Stimulated activated CD8-positive, alpha-beta memory T cell treated with anti-CD3 and anti-CD28 coated beads, Interleukin-7, amount 100 ng/mL, for 1 hour (primary cell): ENCODE measurements around the gene CD247.

Experiments
- DNase-seq, 2 donors: peaks; one replicate each; pipeline ENCODE4 v3.0.0-alpha.2; 2020; ENCODE audit warnings: low read depth in 2 of 2

Gene CD247

GRCh38 chr1:167512046-167512654 is 6.2 kb downstream of the CD247 start:
- DNase-seq: no peak

DNA sequence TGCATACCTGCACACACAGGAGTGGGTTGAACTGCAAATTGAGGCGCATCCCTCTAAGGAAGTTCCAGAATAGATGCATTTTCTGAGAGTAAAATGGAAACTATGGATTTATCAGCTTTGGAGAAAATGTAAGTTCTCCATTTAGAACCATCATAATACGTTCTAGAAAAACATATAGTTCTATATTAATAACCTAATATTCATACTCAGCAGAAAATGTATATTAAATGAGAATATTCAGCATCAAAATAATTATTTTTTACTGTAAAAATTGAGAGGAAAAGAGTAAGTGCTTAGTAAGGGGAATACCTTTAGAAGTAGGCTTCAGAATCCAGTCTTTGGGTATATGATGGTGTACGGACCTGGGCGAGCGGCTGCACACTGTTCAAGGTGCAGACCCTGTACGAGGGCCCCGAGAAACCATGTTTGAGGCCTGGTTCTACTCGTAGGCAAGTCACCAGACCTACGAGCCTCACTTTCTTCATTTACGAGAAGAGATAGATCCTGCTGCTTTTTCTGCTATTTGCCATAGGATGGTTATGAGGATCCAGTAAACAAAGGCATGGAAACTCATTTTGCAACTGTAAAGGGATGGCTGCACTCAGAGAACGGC is 6.8 kb downstream of the CD247 start:
- no peak for DNase-seq

DNA sequence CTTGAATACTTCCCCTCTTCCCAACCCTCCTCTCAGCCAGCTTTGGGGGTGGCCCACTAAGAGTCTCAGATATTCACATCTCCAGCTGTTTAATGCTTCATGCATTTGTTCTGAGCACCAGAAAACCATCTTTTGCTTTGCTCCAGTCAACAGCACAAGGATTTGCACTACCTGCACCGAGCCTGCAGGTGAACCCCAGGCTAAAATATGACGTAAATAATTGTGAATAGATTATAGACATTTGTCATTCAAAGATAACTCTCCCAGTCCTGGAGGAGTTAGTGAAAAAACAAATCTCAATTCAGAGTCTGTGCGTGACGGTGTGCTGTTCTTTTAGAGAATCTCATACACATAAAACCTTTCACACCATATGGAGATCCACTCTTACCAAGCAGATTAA is 7.4 kb downstream of the CD247 start:
- no peak for DNase-seq

GRCh38 chr1:167510244-167510643 is 8.1 kb downstream of the CD247 start:
- no peak for DNase-seq

DNA sequence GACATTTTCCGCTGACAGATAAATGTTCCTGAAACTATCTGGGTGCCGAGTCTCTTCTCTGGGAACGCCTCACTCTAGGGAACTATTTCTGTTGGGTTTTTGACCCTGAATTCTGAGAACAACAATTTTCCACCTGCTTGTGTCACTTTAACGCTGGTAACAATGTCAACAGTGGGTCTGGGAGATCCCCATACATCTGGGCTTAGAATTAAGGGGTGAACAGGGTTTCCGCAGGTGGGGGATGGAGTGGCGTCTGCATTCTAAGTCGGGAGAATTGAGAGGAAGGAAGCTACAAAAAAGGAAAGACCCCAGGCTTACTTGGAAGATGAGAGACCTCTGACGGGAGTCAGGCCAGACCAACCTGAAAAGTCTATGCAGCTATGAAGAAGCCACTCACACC is 8.7 kb downstream of the CD247 start:
- no peak for DNase-seq

DNA sequence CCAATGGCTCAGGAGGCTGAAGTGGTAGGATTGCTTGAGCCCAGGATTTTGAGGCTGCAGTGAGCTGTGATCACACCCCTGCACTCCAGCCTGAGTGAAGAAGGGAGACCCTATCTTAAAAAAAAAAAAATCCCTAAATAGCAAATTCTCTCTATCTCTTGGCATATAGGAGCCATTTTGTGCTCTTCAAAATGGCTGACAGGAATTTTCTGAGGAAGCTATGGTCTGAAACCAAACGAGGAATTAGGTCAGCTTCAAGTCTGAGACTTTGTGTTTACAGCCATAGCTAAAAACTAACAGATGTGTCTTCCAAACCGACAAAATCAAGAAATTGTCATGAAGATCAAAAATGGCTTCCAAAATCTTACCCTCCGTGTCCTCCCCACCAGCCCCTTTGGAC is 10.6 kb downstream of the CD247 start:
- DNase-seq: no peak

- DNase-seq: no peak
Measured at GRCh38 chr1:167504467-167504827, 13.9 kb downstream of the CD247 start.

DNA sequence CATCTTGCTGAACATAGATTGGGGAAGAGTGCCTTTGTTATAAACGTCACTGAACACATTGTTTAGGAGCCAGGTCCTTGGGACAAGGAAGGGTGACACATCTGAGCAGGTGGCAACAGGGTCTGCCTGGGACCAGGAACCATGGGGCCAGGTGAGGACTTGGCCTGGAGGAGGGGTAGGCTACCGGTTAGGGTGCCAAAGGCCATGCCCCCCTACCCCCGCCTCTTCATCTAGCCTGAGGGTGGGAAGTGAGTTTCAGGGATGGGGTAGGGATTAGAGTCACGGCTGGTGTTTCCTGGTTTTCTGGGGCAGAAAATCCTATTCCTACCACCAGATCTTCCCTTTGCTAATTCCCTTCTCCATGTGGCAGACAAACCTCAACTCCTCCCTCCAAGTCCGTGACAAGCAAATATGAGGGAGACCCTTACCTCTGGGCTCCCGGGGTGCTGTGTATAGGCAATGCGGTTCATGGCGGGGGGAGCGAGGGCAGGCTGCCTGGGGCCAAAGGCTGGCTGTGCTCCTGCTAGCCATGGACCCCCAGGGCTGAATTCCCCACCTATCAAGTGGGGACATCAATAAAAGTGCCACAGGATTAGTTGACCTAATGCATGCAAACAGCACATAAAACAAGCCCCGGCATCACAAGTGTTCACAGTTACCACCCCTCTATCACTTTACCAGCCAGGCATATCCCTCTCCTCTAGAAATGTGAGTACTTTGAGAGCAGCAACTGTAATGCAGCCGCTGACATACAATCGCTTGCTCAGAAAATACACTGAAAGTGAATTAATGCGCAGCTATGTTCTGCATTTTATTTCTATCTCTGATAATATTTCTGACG is 14.5 kb downstream of the CD247 start:
- no peak for DNase-seq

- DNase-seq: no peak
Measured at GRCh38 chr1:167502719-167503462, 15.4 kb downstream of the CD247 start.

DNA sequence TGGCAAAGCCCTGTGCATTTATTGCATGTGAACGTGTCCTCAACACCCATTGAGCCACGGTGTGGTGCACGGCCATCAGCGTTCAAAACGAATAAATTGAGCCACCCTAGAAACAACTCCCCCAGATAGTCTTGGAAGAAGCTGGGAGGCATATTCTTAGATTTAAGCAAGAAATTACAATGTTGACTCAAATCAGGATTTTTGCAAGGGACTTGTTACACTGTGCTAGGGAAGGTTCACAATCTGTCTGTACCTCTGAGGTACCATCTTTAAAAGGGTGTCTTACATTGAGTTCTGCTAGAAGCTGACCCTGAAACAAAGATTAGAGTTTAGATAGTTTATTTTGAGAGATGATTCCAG is 16.2 kb downstream of the CD247 start:
- no peak for DNase-seq

DNA sequence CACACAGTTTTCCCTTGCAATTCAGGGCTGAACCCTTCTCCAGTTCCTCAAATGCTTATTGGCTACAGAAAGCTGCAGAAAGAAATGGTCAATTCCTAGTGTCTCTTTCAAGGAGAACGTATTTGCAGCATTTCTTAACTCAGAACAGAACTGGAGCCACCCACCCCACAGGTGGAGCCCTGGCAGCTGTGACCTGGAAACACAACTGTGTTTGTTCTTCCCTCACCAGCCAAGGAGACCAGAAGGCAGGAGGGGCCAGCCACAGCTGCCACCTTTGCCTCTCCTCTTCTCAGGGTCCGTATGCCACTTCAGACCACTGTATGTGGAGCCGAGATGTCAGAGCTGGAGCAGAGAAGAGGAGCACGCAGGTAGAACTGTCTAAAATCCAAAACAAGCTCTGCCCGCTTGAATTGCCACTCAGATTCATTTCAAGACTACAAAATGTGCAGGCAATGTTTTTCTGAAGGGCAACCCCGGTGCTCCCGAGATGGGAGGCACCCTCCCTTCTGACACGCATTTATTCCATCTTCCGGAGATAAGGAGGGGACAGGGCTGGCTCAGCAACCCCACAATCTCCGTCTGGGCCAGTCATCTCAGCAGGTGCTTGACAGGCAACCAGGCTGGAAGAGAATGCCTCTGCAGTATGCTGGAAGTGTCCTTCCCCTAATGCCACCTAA is 16.7 kb downstream of the CD247 start:
- DNase-seq: no peak

DNA sequence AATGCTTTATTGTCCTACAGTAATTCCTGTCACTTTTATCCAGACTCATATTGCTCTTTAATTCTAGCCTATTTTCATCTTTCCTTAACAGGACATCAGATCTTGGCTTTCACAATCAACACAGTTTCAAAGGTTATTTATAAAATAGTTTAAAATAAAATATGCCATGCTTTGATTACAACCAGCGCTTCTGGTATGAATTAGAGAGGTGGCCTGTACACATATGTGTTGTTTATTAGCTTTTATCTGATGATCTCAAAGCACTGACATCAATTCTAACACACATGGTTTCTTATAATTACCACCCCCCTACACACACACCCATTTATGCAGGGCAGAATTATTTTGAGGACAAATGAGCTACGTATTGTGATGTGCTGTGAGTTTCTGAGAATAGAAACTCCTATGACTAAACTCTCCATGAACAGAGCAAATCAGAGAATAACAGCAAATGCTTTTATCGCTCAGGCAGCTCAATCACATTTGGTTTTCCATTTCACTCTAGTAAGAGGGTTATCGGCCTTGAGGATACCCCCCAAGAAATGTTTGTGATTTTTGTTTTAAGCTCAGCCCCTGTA is 18.0 kb downstream of the CD247 start:
- DNase-seq: no peak

DNA sequence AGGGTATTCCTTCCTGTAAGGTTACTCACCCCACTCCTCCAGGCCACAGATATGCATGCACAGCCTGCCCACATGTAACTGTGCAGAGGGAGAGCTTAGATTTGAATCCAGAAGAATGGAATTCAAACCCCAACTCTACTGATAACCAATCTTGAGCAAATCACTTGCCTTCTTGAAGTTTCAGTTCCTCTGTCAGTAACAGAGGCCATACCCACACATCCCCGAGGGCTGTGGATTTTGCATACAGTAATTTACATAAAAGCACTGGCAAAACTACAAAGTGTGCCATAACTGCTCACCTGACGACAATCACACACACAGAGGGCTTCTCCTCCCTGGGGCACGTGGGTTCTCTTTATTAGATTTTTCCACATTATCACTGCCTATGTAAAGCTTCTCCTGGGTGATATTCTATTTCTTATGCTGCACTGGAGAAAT is 18.6 kb downstream of the CD247 start:
- DNase-seq: no peak

GRCh38 chr1:167499106-167499505 is 19.2 kb downstream of the CD247 start:
- DNase-seq: no peak

DNA sequence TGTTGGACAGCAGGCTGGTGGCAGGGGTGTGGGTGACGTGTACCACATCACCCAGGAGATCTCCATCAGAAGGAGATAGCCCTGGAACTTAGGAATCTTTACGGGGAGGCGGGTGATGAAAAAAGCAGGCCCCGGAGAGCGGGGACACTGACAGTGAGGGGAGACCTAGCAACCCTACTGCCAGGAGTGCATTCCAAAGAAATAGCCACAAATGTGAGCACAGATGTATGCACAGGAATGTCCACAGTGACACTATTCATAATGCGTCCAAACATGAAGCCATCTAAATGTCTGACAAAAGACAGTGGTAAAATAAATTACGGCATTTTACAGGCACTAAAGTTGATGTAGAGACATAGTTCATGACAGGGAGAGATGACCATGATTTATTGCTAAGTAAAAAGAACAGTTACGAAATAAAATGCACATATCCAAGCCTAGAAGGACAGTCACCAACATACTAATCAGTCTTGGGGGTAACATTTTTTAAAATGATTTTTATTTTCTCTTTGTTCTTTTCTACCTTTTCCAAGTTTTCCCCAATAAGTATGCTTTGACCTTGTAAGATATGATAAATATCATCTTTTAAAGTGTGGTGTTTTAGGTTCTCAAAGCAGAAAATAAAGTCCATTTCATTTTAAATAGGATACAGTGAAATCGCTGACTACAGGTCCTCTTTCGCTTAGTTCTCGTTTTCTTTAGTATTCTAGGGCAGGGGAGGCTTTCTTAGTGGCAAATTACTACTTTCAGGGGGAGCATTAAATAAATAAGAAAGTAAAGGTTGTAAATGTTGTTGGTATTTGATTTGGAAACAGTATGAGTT is 21.3 kb downstream of the CD247 start:
- DNase-seq: no peak

DNA sequence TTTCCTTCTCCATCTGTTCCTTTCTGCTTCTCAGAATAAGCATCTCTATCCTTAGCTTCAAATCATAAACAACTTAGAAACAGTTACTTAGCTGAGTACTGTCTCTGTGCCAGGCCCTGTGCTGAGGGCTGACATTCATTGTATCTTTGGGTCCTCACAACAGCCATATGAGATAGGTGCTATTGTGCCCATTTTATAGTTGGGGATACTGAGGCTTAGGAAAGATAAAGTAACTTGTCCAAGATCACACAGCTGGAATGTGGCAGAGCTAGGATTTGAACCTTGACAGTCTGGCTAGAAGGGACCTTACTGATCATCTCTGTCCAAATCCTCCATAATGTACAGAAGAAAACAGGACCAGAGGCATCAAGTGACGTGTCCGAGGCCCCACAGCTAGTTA is 25.0 kb downstream of the CD247 start:
- DNase-seq: no peak

DNA sequence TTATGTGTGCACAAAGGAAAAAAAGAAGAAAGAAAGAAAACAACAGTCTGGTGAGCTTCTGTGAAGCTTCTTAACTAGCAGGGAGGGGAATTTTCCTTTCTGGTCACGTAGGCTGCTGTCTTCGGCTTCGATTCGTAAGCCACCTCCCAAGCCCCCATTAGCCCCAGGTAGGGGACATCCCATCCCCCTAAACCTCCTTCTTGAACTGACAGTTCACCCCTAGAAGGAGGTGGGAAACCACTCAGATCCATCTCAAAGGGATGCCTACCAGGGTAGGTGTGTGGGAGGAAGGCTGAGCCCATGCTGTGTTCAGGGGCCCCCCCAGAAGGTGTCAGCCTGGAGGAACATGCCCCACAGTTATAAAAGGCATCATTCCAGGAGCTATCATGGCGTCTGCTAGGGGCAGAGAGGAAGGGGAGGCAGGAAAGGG is 25.8 kb downstream of the CD247 start:
- no peak for DNase-seq

DNA sequence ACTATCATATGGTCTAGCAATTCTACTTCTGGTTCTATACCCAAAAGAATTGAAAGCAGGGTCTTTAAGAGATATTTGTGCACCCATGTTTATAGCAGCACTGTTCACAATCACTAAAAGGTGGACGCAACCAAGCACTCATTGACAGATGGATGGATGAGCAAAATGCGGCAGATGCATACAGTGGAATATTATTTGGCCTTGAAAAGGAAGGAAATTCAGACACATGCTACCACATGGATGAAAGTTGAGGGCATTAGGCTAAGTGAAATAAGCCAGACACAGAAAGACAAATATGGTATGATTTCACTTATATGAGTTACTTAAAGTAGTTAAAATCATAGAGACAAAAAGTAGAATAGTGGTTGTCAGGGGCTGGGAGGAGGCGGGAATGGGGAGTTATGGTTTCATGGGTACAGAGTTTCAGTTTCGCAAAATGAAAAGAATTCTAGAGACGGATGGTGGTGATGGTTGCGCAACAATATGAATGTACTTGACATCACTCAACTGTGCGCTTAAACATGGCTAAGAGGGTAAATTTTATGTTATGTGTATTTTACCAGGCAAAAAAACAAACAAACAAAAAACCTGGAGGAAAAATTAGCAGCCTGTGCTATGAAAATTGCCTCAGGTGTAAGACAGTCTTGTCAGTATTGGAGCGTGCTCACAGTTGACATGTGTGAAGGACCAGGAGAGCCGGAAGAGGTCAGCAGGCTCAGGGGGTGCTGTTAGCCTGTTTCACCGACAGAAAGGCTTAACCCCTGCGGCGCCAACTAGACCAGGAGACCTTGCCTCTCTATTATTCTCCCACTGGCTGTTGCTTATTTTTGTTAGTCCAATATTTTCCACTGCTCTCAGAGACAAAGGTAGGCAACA is 26.5 kb downstream of the CD247 start:
- no peak for DNase-seq

DNA sequence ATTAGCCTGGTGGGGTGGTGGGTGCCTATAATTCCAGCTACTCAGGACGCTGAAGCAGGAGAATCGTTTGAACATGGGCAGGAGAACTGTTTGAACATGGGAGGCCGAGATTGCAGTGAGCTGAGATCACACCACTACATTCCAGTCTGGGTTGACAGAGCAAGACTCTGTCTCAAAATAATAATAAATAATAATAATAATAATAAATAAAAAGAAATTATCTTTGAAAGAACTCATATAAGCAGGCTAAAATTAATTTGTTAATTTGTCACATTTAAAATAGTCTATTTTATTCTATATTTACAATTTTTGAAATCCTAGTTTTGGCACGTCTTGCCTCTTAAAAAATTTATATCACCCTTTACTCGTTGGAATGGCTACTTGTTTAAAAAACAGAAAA is 27.6 kb downstream of the CD247 start:
- no peak for DNase-seq
